HG02623 (cell line): ENCODE measurements around the gene RFXANK.
"Not testable (repeated sequence)": the region's sequence is repeated elsewhere in the genome, so short reads cannot be mapped to it uniquely, and the experiment has no call there.

ENCODE experiments used
- ATAC-seq: cut with Tn5 transposase; IDR thresholded peaks from one replicate; pipeline ENCODE4 v1.9.1; 2021; ENCODE audit warnings: moderate library complexity; ENCODE audit not compliant: unreplicated experiment

RFXANK gene

GRCh38 chr19:19192078-19192882 lies at the start of gene RFXANK, which contains the start of gene BORCS8:
TSS of gene RFXANK (plus strand) at chr19:19192258. CDS start at chr19:19193947, 1,689 bp downstream.
TSS of gene BORCS8 (minus strand) at chr19:19192152. CDS start at chr19:19192117, 35 bp downstream.
- peak; percentile 83 for ATAC-seq

- ATAC-seq: no peak
Observed at GRCh38 chr19:19142347-19142746, 49.7 kb upstream of the RFXANK start.

GRCh38 chr19:19145281-19145680 lies 46.8 kb upstream of the RFXANK start:
- no peak for ATAC-seq

GRCh38 chr19:19145684-19146608 lies 46.1 kb upstream of the RFXANK start:
- ATAC-seq: no peak

GRCh38 chr19:19146865-19147264 lies 45.2 kb upstream of the RFXANK start:
- ATAC-seq: no peak

GRCh38 chr19:19147344-19147743 lies 44.7 kb upstream of the RFXANK start:
- ATAC-seq: no peak

- ATAC-seq: not testable (repeated sequence)
Observed at GRCh38 chr19:19148504-19148903, 43.6 kb upstream of the RFXANK start.

GRCh38 chr19:19149435-19149834 lies 42.6 kb upstream of the RFXANK start:
- ATAC-seq: no peak

GRCh38 chr19:19151418-19151817 lies 40.6 kb upstream of the RFXANK start:
- peak; percentile 55 for ATAC-seq

GRCh38 chr19:19152668-19153384 lies 39.2 kb upstream of the RFXANK start:
- no peak for ATAC-seq

- no peak for ATAC-seq
Observed at GRCh38 chr19:19154768-19155494, 37.1 kb upstream of the RFXANK start.

GRCh38 chr19:19155495-19156219 lies 36.4 kb upstream of the RFXANK start:
- peak; percentile 71 for ATAC-seq

- ATAC-seq: no peak
Observed at GRCh38 chr19:19157808-19158207, 34.2 kb upstream of the RFXANK start.

GRCh38 chr19:19159534-19159933 lies 32.5 kb upstream of the RFXANK start:
- no peak for ATAC-seq

GRCh38 chr19:19160461-19161035 lies 31.5 kb upstream of the RFXANK start:
- ATAC-seq: no peak

GRCh38 chr19:19162495-19162894 lies 29.6 kb upstream of the RFXANK start:
- ATAC-seq: no peak

- no peak for ATAC-seq
Observed at GRCh38 chr19:19165396-19165795, 26.7 kb upstream of the RFXANK start.

GRCh38 chr19:19167612-19168011 lies 24.4 kb upstream of the RFXANK start:
- ATAC-seq: no peak
